SK-N-SH treated with all-trans-retinoic acid at 6 μM for 48 hours (cell line): ENCODE data around the gene CCDC107.

ENCODE experiments used
- BACH2 ChIP-seq: fragments of 250-450 bp; sonication (Bioruptor Pico); IDR thresholded peaks from 2 replicates; pipeline ENCODE4 v1.9.0; 2021; ENCODE audit warnings: mild to moderate bottlenecking, borderline replicate concordance
- ISL1 ChIP-seq: fragments of 250-450 bp; sonication (Bioruptor Pico); IDR thresholded peaks from 2 replicates; pipeline ENCODE4 v2.1.2; 2022; ENCODE audit warnings: mild to moderate bottlenecking, moderate library complexity
- SNAI2 ChIP-seq: fragments of 250-450 bp; sonication (Bioruptor Pico); IDR thresholded peaks from 2 replicates; pipeline ENCODE4 v1.5.0; 2020; ENCODE audit warnings: mild to moderate bottlenecking, moderate library complexity
- ZFP3 ChIP-seq: fragments of 250-450 bp; sonication (Bioruptor Pico); IDR thresholded peaks from 2 replicates; pipeline ENCODE4 v1.5.0; 2020; ENCODE audit warnings: mild to moderate bottlenecking, moderate library complexity
- ZNF70 ChIP-seq: fragments of 450-650 bp; formaldehyde crosslinking; IDR thresholded peaks from 2 replicates; pipeline ENCODE4 v1.5.0; 2020; ENCODE audit warnings: mild to moderate bottlenecking, moderate library complexity
- TF ChIP-seq, protein P1 (sequence below): fragments of 250-450 bp; sonication (Bioruptor Pico); IDR thresholded peaks from 2 replicates; pipeline ENCODE4 v1.5.1; 2020; ENCODE audit warnings: low read depth, mild to moderate bottlenecking, moderate library complexity

DNA sequence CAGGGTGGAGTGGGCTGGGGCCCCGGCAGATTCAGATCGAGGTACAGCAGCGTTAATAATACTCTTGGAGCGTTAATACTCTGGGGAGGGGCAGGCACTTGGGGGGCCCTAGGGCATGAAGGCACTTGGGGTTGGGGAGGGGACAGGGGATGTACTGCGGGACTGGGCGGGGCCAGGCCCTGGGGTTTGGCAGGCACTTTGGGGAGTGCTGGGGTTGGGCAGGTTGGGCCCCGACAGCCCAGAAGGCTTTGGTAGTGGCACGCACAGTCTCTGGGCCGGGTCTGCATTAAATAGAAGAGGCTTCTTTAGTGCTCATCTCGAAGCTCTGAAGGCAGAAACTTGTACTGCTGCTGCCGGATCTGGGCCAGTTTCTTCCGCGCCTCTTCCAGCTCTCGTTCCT is 39.4 kb downstream of the CCDC107 start:
- TF ChIP-seq ISL1 (CRISPR knock-in tag), result no peak
- no peak for TF ChIP-seq ZFP3 (CRISPR knock-in tag)
- no peak for TF ChIP-seq BACH2
- TF ChIP-seq SNAI2, result no peak
- no peak for TF ChIP-seq ZNF70 (CRISPR knock-in tag)
- TF ChIP-seq, protein P1, sequence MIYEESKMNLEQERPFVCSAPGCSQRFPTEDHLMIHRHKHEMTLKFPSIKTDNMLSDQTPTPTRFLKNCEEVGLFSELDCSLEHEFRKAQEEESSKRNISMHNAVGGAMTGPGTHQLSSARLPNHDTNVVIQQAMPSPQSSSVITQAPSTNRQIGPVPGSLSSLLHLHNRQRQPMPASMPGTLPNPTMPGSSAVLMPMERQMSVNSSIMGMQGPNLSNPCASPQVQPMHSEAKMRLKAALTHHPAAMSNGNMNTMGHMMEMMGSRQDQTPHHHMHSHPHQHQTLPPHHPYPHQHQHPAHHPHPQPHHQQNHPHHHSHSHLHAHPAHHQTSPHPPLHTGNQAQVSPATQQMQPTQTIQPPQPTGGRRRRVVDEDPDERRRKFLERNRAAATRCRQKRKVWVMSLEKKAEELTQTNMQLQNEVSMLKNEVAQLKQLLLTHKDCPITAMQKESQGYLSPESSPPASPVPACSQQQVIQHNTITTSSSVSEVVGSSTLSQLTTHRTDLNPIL (CRISPR knock-in tag), result no peak
